CD4-positive, alpha-beta T cell treated with Interleukin-21 for 1 hour (primary cell): ENCODE measurements around the gene PEAK3.
A peak's percentile ranks its signal among the peaks of the same experiment; 100 is the strongest.

ENCODE experiments used
- DNase-seq: peaks from one replicate; pipeline ENCODE4 v3.0.0-alpha.2; 2020

The PEAK3 gene

GRCh38 chr19:2249010-2249866 is 32.7 kb downstream of the PEAK3 start, which contains the start of gene AMH:
AMH (plus strand) TSS chr19:2249323; CDS start chr19:2249333, 10 bp downstream.
- no peak for DNase-seq

- DNase-seq, result no peak
Observed at GRCh38 chr19:2248136-2249009, 33.6 kb downstream of the PEAK3 start.

GRCh38 chr19:2247433-2248101 is 34.4 kb downstream of the PEAK3 start:
- DNase-seq, result no peak

DNA sequence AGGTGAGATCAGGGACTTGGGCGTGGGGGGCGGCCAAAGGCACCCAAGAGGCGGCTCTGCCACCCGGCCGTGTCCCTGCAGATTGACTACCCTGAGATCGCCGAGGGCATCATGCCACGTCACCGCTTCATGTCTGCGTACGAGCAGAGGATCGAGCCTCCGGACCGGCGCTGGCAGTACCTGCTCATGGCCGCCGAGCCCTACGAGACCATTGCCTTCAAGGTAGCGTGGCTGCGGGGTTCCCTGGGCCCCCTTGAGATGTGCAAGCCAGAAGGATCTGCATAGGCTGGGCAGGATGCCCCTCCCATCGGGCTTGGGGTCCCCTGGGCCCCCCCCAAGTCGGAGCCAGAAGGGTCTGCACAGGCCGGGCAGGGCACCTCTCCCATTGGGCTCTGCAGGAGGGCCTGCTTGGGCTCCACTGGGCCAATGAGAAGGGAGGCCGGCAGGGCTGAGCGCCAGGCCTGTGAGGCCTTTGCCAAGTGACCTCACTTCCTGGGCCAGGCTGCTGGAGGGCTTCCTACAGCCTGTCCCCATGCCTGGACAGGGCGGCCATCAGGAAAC is 35.1 kb downstream of the PEAK3 start:
- DNase-seq, result no peak

- no peak for DNase-seq
Observed at GRCh38 chr19:2246014-2246620, 35.9 kb downstream of the PEAK3 start.

GRCh38 chr19:2245273-2245672 is 36.7 kb downstream of the PEAK3 start:
- DNase-seq, result no peak

- no peak for DNase-seq
Observed at GRCh38 chr19:2244486-2244885, 37.5 kb downstream of the PEAK3 start.

DNA sequence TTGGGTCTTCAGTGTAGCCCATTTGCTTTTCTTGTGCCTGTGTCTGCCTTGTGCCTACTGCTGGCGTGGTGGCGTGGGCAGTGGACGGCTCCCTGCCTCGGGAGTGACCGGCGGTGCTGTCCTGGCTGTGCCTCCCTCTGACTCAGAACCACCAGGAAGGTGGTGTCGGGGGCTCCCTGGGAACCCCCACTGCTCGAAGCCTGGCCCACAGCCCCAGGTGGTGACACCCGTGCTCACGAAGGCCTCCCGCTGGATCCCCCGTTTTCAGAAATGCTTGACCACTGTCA is 37.9 kb downstream of the PEAK3 start:
- no peak for DNase-seq

DNA sequence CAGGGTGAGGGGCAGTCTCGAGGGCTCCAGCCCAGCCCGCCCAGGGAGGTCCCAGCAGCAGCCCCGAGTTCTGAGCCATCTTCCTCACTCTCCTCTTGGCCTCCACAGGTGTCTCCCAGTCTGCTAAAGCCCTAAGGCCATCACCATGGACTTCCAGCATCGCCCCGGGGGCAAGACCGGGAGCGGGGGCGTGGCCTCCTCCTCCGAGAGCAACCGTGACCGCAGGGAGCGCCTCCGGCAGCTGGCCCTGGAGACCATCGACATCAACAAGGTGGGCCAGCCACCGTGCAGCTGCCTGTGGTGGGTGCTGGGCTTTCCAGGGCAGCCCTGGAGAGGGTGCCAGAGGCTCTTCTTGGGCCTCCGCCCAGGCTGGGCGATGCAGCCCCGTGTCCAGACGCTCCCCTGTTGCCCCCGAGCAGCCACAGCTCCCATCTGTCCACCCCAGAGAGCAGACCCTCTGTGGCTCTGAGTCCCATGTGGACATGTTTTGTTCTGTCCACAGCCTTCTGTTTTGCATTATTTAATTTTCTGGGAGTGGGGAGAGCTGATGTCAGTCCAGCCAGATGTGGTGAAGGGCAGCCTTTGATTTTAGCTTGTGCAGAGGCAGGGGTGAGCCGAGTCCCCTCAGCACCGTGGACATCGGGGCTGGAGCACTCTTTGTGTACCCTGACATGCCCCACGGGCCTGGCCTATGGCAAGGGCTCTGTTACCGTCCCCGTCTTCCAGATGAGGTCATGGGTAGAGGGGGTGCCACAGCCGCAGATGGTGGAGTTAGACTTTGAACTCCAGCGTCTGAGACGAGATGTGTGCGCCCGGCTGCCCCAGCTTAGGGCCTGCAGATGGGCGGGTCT is 38.5 kb downstream of the PEAK3 start:
- no peak for DNase-seq

- no peak for DNase-seq
Observed at GRCh38 chr19:2242816-2243215, 39.2 kb downstream of the PEAK3 start.

- no peak for DNase-seq
Observed at GRCh38 chr19:2242092-2242537, 39.9 kb downstream of the PEAK3 start.

- DNase-seq, result no peak
Observed at GRCh38 chr19:2240881-2241760, 40.9 kb downstream of the PEAK3 start.

DNA sequence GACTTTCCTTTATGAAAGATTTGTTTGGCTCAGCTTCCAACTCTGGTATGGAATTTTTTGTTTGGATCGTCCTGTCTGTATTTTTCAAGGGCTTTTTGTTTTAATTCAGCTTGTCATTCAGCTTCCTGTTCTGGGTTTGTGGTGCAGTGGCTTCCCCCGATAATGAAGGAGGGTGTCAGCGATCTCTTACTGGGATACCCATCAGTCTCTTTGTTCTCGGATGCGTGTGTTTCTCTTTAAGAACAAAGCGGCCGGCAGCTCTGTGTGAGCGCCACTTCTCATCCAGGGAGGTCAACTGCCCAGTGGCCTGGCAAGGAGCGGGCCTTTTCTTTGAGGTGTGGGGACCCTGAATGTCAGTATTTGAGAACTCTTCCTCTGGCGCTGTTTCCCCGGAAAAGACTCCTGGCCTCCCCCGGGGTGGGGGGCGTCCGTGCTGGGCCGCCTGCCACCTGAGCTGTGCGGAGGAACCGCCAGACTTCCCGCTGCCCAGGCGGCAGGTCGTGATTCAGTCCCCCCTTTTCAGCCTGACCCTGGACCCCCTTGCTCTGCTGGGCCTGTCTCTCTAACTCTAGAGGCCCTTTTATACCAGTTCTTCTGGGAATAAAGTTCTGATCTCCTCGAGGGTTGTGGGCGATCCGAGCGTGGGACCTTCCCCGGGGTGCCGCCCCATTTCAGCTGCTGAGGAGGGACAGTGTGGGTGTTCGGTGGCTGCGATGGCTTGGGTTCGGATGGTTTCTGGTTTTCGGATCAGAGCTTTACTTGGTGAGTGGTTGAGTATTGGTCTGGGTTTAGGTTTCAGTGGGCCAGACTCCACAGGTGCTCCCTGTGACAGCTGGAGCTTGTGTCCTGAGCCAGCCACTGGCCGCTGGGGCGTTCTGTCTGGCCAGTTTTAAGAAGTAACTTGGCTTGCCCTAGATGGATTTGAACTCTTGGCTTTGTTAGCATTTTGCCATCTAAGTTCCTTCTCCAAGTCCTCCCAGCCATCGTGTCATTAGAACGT is 41.9 kb downstream of the PEAK3 start:
- peak; percentile 69 for DNase-seq

DNA sequence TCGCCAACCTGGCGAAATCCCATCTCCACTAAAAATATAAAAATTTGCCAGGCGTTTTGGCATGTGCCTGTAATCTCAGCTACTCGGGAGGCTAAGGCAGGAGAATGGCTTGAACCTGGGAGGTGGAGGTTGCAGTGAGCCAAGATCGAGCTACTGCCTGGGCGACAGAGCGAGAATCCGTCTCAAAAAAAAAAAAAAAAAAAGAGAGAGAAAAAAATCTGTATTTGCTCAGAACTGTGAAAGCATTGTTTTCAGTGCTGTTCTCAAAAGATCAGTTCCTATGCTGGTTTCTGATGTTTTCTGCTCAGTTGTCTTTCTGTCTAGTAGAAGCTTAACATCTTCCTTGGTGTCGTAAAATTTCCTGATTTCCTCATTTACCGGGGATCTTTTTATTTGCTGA is 42.8 kb downstream of the PEAK3 start:
- no peak for DNase-seq

DNA sequence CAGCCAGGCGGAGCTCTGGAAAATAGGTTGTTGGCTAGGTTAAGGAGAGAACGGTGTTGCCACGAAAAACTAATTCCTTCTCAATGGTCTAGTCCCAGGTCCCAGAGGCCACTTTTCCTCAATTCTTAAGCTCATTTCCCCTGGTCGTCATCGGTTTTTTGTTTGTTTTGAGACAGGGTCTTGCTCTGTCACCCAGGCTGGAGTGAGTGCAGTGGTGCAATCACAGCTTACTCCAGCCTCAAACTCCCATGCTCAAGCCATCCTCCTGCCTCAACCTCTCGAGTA is 44.2 kb downstream of the PEAK3 start:
- no peak for DNase-seq

DNA sequence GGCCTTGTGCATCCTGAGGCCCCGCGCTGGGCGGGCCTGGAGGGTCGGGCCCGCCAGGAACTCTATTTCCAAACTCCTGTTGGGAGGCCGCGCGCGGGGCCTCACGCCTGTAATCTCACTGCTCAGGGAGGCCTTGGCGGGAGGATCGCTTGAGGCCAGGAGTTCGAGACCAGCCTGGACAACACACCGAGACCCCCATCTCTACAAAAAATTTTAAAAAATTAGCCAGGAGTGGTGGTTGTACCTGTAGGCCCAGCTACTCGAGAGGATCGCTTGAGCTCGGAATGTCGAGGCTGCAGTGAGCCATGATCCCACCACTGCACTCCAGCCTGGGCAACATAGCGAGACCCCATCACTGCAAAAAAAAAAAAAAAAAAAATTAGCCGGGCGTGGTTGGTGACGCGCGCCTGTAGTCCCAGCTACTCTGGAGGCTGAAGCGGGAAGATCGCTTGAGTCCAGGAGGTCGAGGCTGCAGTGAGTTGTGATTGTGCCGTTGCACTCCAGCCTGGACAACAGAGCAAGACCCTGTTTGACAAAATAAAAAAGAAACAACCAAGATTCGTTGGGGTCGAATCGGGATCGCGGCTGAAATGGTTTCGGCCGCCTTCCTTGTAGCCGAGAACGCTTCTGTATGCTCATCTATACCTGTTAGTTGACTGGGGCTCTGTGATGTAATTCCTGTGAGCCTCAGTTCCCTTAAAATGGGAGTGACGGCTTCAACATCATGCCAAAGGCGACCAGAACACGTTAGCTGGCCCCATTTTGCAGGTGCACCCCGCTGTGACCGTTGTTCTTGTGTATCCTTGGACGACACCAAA is 44.7 kb downstream of the PEAK3 start:
- DNase-seq, result no peak

DNA sequence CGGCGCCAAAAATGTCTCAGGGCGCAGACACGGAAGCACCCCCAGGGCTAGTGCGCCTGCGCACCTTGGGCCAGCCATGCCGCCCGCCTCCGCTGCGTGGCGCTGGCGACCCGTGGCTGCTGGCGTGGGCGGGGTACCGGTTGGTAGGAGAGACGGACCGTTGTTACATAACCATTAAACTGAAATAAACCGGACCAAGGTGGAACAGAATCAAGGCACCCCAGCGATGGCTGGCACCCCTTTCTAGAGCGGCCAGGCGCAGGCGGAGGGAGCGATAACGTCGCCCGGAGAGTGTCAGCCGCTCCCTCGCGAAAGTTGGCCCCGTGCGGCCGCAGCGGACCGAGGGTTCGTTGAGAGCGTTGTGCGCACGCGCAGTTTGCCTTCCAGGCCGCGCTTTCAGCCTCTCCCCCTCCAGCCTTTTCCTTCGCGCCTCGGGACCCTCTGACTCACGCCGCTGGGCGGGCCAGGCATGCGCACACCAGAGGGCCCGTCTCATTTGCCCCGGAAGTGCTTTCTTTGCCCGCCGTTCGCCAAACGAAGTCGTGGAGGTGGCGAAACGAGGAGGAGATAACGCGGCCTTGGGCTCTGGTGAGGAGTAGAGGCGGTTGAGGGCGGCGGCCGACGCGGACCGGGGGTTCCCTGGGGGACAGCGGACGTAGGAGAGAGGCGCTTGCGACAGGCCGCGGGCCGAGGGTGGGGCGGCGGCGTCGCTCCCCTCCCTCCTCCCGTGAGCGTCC is 45.5 kb downstream of the PEAK3 start, which contains the start of the genes PLEKHJ1 and SF3A2:
PLEKHJ1 (minus strand) TSS at position 16 of the 737 bp plus-strand sequence. CDS start 81 bp downstream, outside the sequence.
SF3A2 (plus strand) TSS at position 511 of the 737 bp plus-strand sequence. CDS start 6,595 bp downstream, outside the sequence.
- DNase-seq, result peak; percentile 98

DNA sequence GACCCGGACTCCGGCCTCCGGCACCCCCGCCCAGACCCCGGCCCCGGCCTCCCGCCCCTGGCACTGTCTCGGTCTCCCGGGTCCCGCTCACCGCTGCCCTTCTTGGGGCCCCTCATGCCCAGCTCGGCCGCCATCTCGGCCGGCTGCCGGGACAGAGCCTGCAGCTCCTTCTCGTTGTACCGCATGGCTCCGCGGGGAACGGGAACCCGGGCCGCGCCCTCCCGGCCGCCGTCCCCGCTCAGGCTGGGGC is 46.0 kb downstream of the PEAK3 start:
- no peak for DNase-seq
